ENCODE measurements around the gene NR3C2. TPM values are rescaled to one million over a fixed set of nuclear protein-coding genes. Genes with fewer than 3 reads are reported as not detected.
A peak's percentile ranks its signal among the peaks of the same experiment; 100 is the strongest.

The NR3C2 gene
- total and polyA plus RNA-seq, 12 donors = 2.2 to 28.6 (median 23.3) TPM

DNA sequence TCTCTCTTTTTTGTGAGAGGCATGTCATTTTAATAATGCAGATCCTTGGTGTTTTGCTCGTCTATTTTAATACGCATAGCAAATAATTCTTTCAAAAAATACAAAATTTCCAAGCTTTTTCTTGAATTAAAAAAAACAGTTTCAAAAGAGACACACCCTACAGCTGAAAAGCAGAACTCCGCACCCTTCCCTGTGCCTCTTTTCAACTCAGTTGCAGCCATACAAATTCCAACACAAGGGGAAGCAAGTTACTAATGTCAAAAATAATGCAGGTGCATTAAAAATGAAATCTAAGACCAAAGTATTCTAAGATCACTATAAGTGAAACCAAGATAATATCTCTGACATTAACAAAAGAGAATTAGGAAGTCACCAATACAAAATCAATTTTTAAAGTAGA, 66.6 kb downstream of the NR3C2 start:
- 75 to 80% methylated on average over 3 of the region's 3 CpGs for WGBS, 2 donors
- TF ChIP-seq, protein P1, sequence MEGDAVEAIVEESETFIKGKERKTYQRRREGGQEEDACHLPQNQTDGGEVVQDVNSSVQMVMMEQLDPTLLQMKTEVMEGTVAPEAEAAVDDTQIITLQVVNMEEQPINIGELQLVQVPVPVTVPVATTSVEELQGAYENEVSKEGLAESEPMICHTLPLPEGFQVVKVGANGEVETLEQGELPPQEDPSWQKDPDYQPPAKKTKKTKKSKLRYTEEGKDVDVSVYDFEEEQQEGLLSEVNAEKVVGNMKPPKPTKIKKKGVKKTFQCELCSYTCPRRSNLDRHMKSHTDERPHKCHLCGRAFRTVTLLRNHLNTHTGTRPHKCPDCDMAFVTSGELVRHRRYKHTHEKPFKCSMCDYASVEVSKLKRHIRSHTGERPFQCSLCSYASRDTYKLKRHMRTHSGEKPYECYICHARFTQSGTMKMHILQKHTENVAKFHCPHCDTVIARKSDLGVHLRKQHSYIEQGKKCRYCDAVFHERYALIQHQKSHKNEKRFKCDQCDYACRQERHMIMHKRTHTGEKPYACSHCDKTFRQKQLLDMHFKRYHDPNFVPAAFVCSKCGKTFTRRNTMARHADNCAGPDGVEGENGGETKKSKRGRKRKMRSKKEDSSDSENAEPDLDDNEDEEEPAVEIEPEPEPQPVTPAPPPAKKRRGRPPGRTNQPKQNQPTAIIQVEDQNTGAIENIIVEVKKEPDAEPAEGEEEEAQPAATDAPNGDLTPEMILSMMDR (IDR thresholded peaks at IDR 0.05) = no peak
- Histone ChIP-seq H3K9me3 (peaks cover 0 to 3% (median 0%) of the 10 kb centered on the region in 11 donors), H3K4me3 (peak overlapping the region in 8 of 10 donors; percentile 9 to 43 (median 40)), H3K4me1 (peaks cover 0 to 40% (median 22%) of the 10 kb centered on the region in 9 donors), H3K27me3 (no peaks in the 10 kb centered on the region), H3K27ac (peak overlapping the region in 5 of 10 donors; percentile 9 to 64 (median 39)), H3K36me3 (no peaks in the 10 kb centered on the region)
- peak in 4 of 8 donors; percentile 46 to 54 (median 46) for ATAC-seq
- intact Hi-C loops (cut with DNase I) = loop anchor here in 3 of 10 donors (5.0 to 10.0 kb wide), 2 partner anchors 67 to 69 kb away; partner anchors contain the start of gene NR3C2 (in 3 of the 3)
- no peak for DNase-seq

DNA sequence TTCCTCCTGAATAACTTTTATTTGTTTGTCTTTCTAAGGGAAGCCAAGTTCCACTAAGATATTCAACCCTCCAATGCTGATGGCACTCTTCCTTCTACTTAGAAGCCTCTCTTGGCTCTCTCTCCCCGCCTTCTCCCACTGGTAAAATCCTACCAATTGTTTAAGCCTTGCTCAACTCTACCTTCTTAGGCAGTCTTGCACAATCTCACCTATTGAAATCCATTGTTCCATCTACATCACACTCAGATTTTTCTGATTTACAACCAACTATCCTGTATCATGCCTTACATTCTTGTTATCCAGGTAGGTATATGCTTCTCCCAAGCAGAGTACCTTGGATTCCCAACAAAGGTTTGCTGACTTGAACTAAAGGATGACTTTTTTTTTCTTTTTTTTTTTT, 69.1 kb downstream of the NR3C2 start:
- DNase-seq = no peak
- Histone ChIP-seq H3K9me3 (peaks cover 0 to 3% (median 0%) of the 10 kb centered on the region in 11 donors), H3K4me1 (peaks cover 0 to 35% (median 19%) of the 10 kb centered on the region in 9 donors), H3K27ac (no peak overlapping the region), H3K27me3 (no peaks in the 10 kb centered on the region), H3K4me3 (no peak overlapping the region), H3K36me3 (no peaks in the 10 kb centered on the region)
- TF ChIP-seq, protein P1 (IDR thresholded peaks at IDR 0.05) = no peak
- no peak for ATAC-seq
- intact Hi-C loops (cut with DNase I) = loop anchor here in 2 of 10 donors (10.0 kb wide), 1 partner anchor 72 kb away; the partner anchor contains the start of gene NR3C2 (in 2 of the 2)
- WGBS, 2 donors = 98 to 100% methylated on average over 1 of the region's 1 CpG

DNA sequence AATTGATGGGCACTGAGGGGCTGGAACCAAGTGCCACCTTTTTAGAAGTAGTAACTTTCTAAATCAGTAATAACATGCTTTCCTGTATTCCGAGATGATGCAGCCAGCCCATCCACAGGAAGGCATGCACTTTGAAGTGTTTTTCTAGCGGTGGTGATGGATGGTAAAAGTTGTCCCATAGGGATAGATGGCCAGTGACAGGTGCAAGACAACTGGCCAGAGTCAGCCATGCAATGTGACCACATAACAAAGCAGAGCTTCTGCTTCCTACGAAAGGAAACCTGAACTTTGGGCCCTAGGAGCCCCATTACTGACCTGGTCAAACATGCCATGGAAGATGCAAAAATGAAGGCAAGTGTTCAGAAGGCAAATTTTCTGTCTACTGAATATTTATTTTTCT, 72.3 kb downstream of the NR3C2 start:
- 90 to 94% methylated on average over 3 of the region's 3 CpGs for WGBS, 2 donors
- intact Hi-C loops (cut with DNase I) = loop anchor here in 2 of 10 donors (10.0 kb wide), 1 partner anchor 75 kb away; the partner anchor contains the start of gene NR3C2 (in 2 of the 2)
- H3K4me1 ChIP-seq = peaks cover 0 to 48% (median 29%) of the 10 kb centered on the region in 9 donors
- no peaks in the 10 kb centered on the region for H3K27me3 ChIP-seq
- DNase-seq (no peak), ATAC-seq (no peak)
- no peaks in the 10 kb centered on the region for H3K9me3 ChIP-seq
- no peak overlapping the region for H3K27ac ChIP-seq
- H3K4me3 ChIP-seq = no peak overlapping the region
- H3K36me3 ChIP-seq = no peaks in the 10 kb centered on the region
- TF ChIP-seq, protein P1 (IDR thresholded peaks at IDR 0.05) = no peak

DNA sequence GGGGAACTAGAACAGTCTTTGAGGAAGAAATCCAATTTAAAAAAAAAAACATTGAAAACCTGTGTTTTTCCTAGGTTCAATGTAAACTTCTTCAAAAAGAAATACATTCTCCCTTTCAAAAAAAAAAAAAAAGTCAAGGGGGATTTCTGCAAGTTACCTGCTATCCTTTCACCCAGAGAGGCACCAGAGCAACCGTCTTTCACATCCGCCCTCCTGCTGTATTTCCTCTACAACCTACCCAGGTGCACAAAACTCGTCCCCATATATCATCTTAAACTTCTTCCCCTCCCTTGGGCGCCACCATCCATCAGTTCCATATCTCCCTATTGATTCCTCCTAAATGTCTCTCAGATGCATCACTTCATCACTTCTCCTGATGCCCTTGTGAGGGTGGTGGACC, 74.5 kb downstream of the NR3C2 start:
- no peaks in the 10 kb centered on the region for H3K27me3 ChIP-seq
- WGBS, 2 donors = 97 to 98% methylated on average over 4 of the region's 4 CpGs
- intact Hi-C loops (cut with DNase I) = no loop called here

More for the DNA sequence above, 74.5 kb downstream of the NR3C2 start:
- DNase-seq (no peak), ATAC-seq (no peak)
- Histone ChIP-seq H3K4me1 (peaks cover 0 to 51% (median 30%) of the 10 kb centered on the region in 9 donors), H3K36me3 (no peaks in the 10 kb centered on the region), H3K27ac (no peak overlapping the region), H3K4me3 (no peak overlapping the region), H3K9me3 (no peaks in the 10 kb centered on the region)
- TF ChIP-seq, protein P1 (IDR thresholded peaks at IDR 0.05) = no peak

Measured in heart right ventricle (tissue), 16 donors.